Mesendoderm (in vitro differentiated cells): ENCODE measurements around the gene STOML1.

Experiments used
- DNase-seq: peaks from one replicate; pipeline ENCODE4 v3.0.0; 2013
- H2AK5ac ChIP-seq: 2 replicates; pipeline ENCODE4 v1.6.1; 2013; ENCODE audit warnings: low read length, inconsistent platforms
- H2BK120ac ChIP-seq: 2 replicates; pipeline ENCODE4 v1.6.1; 2013; ENCODE audit warnings: low read depth, mild to moderate bottlenecking, low read length, moderate library complexity, mixed read lengths
- H2BK15ac ChIP-seq: replicated peaks from 2 replicates; pipeline ENCODE4 v1.6.1; 2013; ENCODE audit warnings: low read depth, mild to moderate bottlenecking, moderate library complexity
- H2BK5ac ChIP-seq: 2 replicates; pipeline ENCODE4 v1.6.1; 2013; ENCODE audit warnings: low read length, inconsistent platforms
- H3K18ac ChIP-seq: 2 replicates; pipeline ENCODE4 v1.6.1; 2013; ENCODE audit warnings: mild to moderate bottlenecking, low read length, mixed read lengths
- H3K23ac ChIP-seq: one replicate; pipeline ENCODE4 v1.6.1; 2013; ENCODE audit warnings: low read length
- H3K27ac ChIP-seq: 2 replicates; pipeline ENCODE4 v1.5.1; 2013; ENCODE audit warnings: low read depth, mild to moderate bottlenecking, inconsistent platforms, low read length, moderate library complexity
- H3K27me3 ChIP-seq: 2 replicates; pipeline ENCODE4 v1.6.1; 2013; ENCODE audit warnings: low read length, control low read depth, mild to moderate bottlenecking, inconsistent platforms; ENCODE audit not compliant: insufficient read depth, poor library complexity
- H3K36me3 ChIP-seq: 2 replicates; pipeline ENCODE4 v1.6.1; 2013; ENCODE audit warnings: low read length, inconsistent platforms; ENCODE audit not compliant: control insufficient read depth, insufficient read depth
- H3K4ac ChIP-seq: one replicate; pipeline ENCODE4 v1.6.1; 2013; ENCODE audit warnings: low read depth, mild to moderate bottlenecking, low read length, moderate library complexity
- H3K4me1 ChIP-seq: 2 replicates; pipeline ENCODE4 v1.6.1; 2013; ENCODE audit warnings: low read depth, low read length, inconsistent platforms; ENCODE audit not compliant: control insufficient read depth
- H3K4me2 ChIP-seq: 2 replicates; pipeline ENCODE4 v1.6.1; 2013; ENCODE audit warnings: low read length
- H3K4me3 ChIP-seq: 2 replicates; pipeline ENCODE4 v1.5.1; 2013; ENCODE audit warnings: mild to moderate bottlenecking, low read length
- H3K56ac ChIP-seq: one replicate; pipeline ENCODE4 v1.6.1; 2013; ENCODE audit warnings: low read length
- H3K79me1 ChIP-seq: 2 replicates; pipeline ENCODE4 v1.6.1; 2013; ENCODE audit warnings: low read length, inconsistent platforms
- H3K79me2 ChIP-seq: 2 replicates; pipeline ENCODE4 v1.6.1; 2013; ENCODE audit warnings: mild to moderate bottlenecking, low read length; ENCODE audit not compliant: control insufficient read depth, insufficient read depth
- H3K9ac ChIP-seq: 2 replicates; pipeline ENCODE4 v1.6.1; 2013; ENCODE audit warnings: low read length, inconsistent platforms
- H4K5ac ChIP-seq: one replicate; pipeline ENCODE4 v1.6.1; 2013; ENCODE audit warnings: low read length
- H4K8ac ChIP-seq: one replicate; pipeline ENCODE4 v1.6.1; 2013; ENCODE audit warnings: low read depth, mild to moderate bottlenecking, control low read depth, low read length, moderate library complexity
- WGBS: extraction: QIAGEN DNeasy Blood & Tissue Kit; methylation state at CpG from one replicate; pipeline ENCODE4 v1.1.7; 2013; ENCODE audit warnings: low lambda C conversion rate, missing lambda C conversion rate; ENCODE audit not compliant: insufficient coverage; ENCODE audit errors: extremely low coverage; 5-methylcytosine and 5-hydroxymethylcytosine counted together

The STOML1 gene

GRCh38 chr15:73983773-73984172, 8.3 kb downstream of the STOML1 start:
- H3K23ac ChIP-seq = no peak overlapping the region
- H3K4me1 ChIP-seq = no peaks in the 10 kb centered on the region
- H3K4me3 ChIP-seq = no peak overlapping the region
- DNase-seq = no peak
- H2BK15ac ChIP-seq = no peak overlapping the region
- H2BK120ac ChIP-seq = no peak overlapping the region
- H3K79me2 ChIP-seq = no peaks in the 10 kb centered on the region
- no peaks in the 10 kb centered on the region for H3K79me1 ChIP-seq
- no peak overlapping the region for H3K56ac ChIP-seq
- no peak overlapping the region for H3K9ac ChIP-seq
- H3K27me3 ChIP-seq = no peaks in the 10 kb centered on the region
- H3K18ac ChIP-seq = no peak overlapping the region
- H3K4me2 ChIP-seq = no peak overlapping the region
- no peak overlapping the region for H3K4ac ChIP-seq
- no peak overlapping the region for H4K8ac ChIP-seq
- no peaks in the 10 kb centered on the region for H3K36me3 ChIP-seq
- no peak overlapping the region for H2BK5ac ChIP-seq
- H4K5ac ChIP-seq = no peak overlapping the region
- WGBS = no CpG with 5 or more reads among the region's 9 CpGs
- no peak overlapping the region for H3K27ac ChIP-seq
- H2AK5ac ChIP-seq = no peak overlapping the region

GRCh38 chr15:73983211-73983727, 8.8 kb downstream of the STOML1 start:
- WGBS = no CpG with 5 or more reads among the region's 10 CpGs
- Histone ChIP-seq H3K4me3 (no peak overlapping the region), H3K4me1 (no peaks in the 10 kb centered on the region)

GRCh38 chr15:73982222-73982962, 9.7 kb downstream of the STOML1 start:
- Histone ChIP-seq H3K79me2 (no peaks in the 10 kb centered on the region), H2BK5ac (no peak overlapping the region), H2BK15ac (no peak overlapping the region), H3K4me1 (no peaks in the 10 kb centered on the region), H3K56ac (no peak overlapping the region), H3K27me3 (no peaks in the 10 kb centered on the region), H2BK120ac (no peak overlapping the region), H3K4ac (no peak overlapping the region), H3K79me1 (no peaks in the 10 kb centered on the region), H3K4me2 (no peak overlapping the region), H3K18ac (no peak overlapping the region), H3K36me3 (no peaks in the 10 kb centered on the region), H3K4me3 (no peak overlapping the region), H2AK5ac (no peak overlapping the region), H4K5ac (no peak overlapping the region), H3K27ac (no peak overlapping the region), H3K23ac (no peak overlapping the region), H4K8ac (no peak overlapping the region), H3K9ac (no peak overlapping the region)
- no peak for DNase-seq
- WGBS = no CpG with 5 or more reads among the region's 8 CpGs

More at GRCh38 chr15:73983211-73983727, 8.8 kb downstream of the STOML1 start:
- Histone ChIP-seq H3K79me2 (no peaks in the 10 kb centered on the region), H3K9ac (no peak overlapping the region), H4K8ac (no peak overlapping the region), H2BK15ac (no peak overlapping the region), H3K4ac (no peak overlapping the region), H3K79me1 (no peaks in the 10 kb centered on the region), H2AK5ac (no peak overlapping the region), H4K5ac (no peak overlapping the region), H3K27ac (no peak overlapping the region), H3K23ac (no peak overlapping the region), H3K36me3 (no peaks in the 10 kb centered on the region), H2BK120ac (no peak overlapping the region), H3K56ac (no peak overlapping the region), H2BK5ac (no peak overlapping the region), H3K4me2 (no peak overlapping the region), H3K27me3 (no peaks in the 10 kb centered on the region), H3K18ac (no peak overlapping the region)
- DNase-seq = no peak

- H3K4me3 ChIP-seq = no peak overlapping the region
- no peak overlapping the region for H4K8ac ChIP-seq
- H3K27ac ChIP-seq = no peak overlapping the region
These were observed 10.3 kb downstream of the STOML1 start for GRCh38 chr15:73981761-73982221.

GRCh38 chr15:73979636-73980035, 12.5 kb downstream of the STOML1 start:
- Histone ChIP-seq H4K8ac (no peak overlapping the region), H3K4me1 (no peaks in the 10 kb centered on the region), H3K4ac (no peak overlapping the region), H3K4me3 (no peak overlapping the region), H3K56ac (no peak overlapping the region), H3K27ac (no peak overlapping the region), H3K9ac (no peak overlapping the region), H3K4me2 (no peak overlapping the region), H3K79me1 (no peaks in the 10 kb centered on the region), H3K79me2 (no peaks in the 10 kb centered on the region), H2BK120ac (no peak overlapping the region), H3K23ac (no peak overlapping the region), H2BK5ac (no peak overlapping the region), H3K27me3 (no peaks in the 10 kb centered on the region), H2AK5ac (no peak overlapping the region), H3K36me3 (no peaks in the 10 kb centered on the region), H3K18ac (no peak overlapping the region), H4K5ac (no peak overlapping the region), H2BK15ac (no peak overlapping the region)
- WGBS = no CpG with 5 or more reads among the region's 1 CpG
- no peak for DNase-seq

More at GRCh38 chr15:73981761-73982221, 10.3 kb downstream of the STOML1 start:
- no peak for DNase-seq
- H3K9ac ChIP-seq = no peak overlapping the region
- no peak overlapping the region for H2BK15ac ChIP-seq
- H3K79me2 ChIP-seq = no peaks in the 10 kb centered on the region
- no CpG with 5 or more reads among the region's 5 CpGs for WGBS
- no peak overlapping the region for H2BK120ac ChIP-seq
- no peaks in the 10 kb centered on the region for H3K36me3 ChIP-seq
- H3K27me3 ChIP-seq = no peaks in the 10 kb centered on the region
- H3K4me1 ChIP-seq = no peaks in the 10 kb centered on the region
- H3K56ac ChIP-seq = no peak overlapping the region
- H3K23ac ChIP-seq = no peak overlapping the region
- H3K4me2 ChIP-seq = no peak overlapping the region
- H3K4ac ChIP-seq = no peak overlapping the region
- no peak overlapping the region for H4K5ac ChIP-seq
- H3K79me1 ChIP-seq = no peaks in the 10 kb centered on the region
- no peak overlapping the region for H2BK5ac ChIP-seq
- no peak overlapping the region for H3K18ac ChIP-seq
- no peak overlapping the region for H2AK5ac ChIP-seq
